Kidney (tissue), 14 donors: ENCODE results near the gene CBFB. TPM values are rescaled to one million over a fixed set of nuclear protein-coding genes. Genes with fewer than 3 reads are reported as not detected.

ENCODE experiments used
- DNase-seq, 5 donors: peaks; one replicate each; pipeline ENCODE4 v3.0.0-alpha.2; 2013 to 2020
- FAIRE-seq: peaks from 2 replicates; lab custom pipeline; 2012; peaks lifted over from hg19 to GRCh38; lab: Jason Lieb, UNC
- H3K27ac ChIP-seq, 2 donors: one replicate each; pipeline ENCODE4 v1.7.0; 2013; ENCODE audit warnings: low read depth in 2 of 2, low read length in 2 of 2, inconsistent platforms in 1 of 2
- H3K27me3 ChIP-seq: one replicate; pipeline ENCODE4 v1.7.1; 2013; ENCODE audit warnings: low read length, inconsistent platforms; ENCODE audit not compliant: control insufficient read depth, insufficient read depth
- H3K36me3 ChIP-seq, 3 donors: one replicate each; pipeline versions ENCODE4 v1.7.0 to v1.7.1; 2013; ENCODE audit warnings: low read length in 3 of 3, control low read depth in 1 of 3, inconsistent platforms in 1 of 3; ENCODE audit not compliant: insufficient read depth in 3 of 3, control insufficient read depth in 2 of 3
- H3K4me1 ChIP-seq, 3 donors: one replicate each; pipeline versions ENCODE4 v1.7.0 to v1.7.1; 2013; ENCODE audit warnings: low read length in 3 of 3, inconsistent platforms in 1 of 3, low read depth in 1 of 3; ENCODE audit not compliant: control insufficient read depth in 2 of 3, insufficient read depth in 2 of 3
- H3K4me3 ChIP-seq, 3 donors: one replicate each; pipeline versions ENCODE4 v1.7.0 to v1.8.1; 2013; ENCODE audit warnings: low read length in 3 of 3, control low read depth in 1 of 3, inconsistent platforms in 1 of 3
- H3K9ac ChIP-seq, 3 donors: one replicate each; pipeline versions ENCODE4 v1.7.0 to v1.7.1; 2013; ENCODE audit warnings: low read length in 3 of 3, control low read depth in 1 of 3, inconsistent platforms in 1 of 3
- H3K9me3 ChIP-seq, 3 donors: one replicate each; pipeline versions ENCODE4 v1.7.0 to v1.7.1; 2013; ENCODE audit warnings: low read length in 3 of 3, control low read depth in 1 of 3, inconsistent platforms in 1 of 3; ENCODE audit not compliant: control insufficient read depth in 2 of 3, insufficient read depth in 1 of 3
- CTCF ChIP-seq: IDR thresholded peaks from 3 replicates; pipeline ENCODE4 v1.5.1; 2012; ENCODE audit warnings: mild to moderate bottlenecking, moderate library complexity, borderline replicate concordance; ENCODE audit not compliant: insufficient read depth; ENCODE audit errors: extremely low read depth
- intact Hi-C: fragments of 100-400 bp; cut with DNase I; formaldehyde crosslinking; loops from one replicate; pipeline ENCODE4 v1.11.1; 2022
- polyA plus RNA-seq: library from polyadenylated mRNA; stranded (reverse); fragments of 350-450 nt; fragmentation: Illumina TruSeq; extraction: RNeasy Lipid Tissue Mini Kit (QIAGEN cat#74804); gene quantifications from one replicate; pipeline ENCODE4 v1.2.3, GENCODE V29; 2014; ENCODE audit warnings: low read depth, low replicate concordance; ENCODE audit not compliant: insufficient read depth
- total RNA-seq: library from RNA; stranded (reverse); fragmentation: NEBNext Ultra II Directional; extraction: Animal tissue kit (Norgen Biotek cat#: 25700); gene quantifications from one replicate; pipeline ENCODE4 v1.2.1, GENCODE V29; 2021
- donor health status: control.
- donor health status: control.
- donor health status: control.
- donor health status: control.
- donor health status: control.
- donor health status: DM: yes; HTN: yes; CAD: no.
- donor health status: Normal renal cell carcinoma (clear cell type).

Gene CBFB
- total and polyA plus RNA-seq, 2 donors from 2014 or later = 9.7 to 57.3 TPM

GRCh38 chr16:67017810-67018488 lies 11.0 kb upstream of the CBFB start:
- no peaks in the 10 kb centered on the region for H3K9me3 ChIP-seq
- FAIRE-seq (no peak), DNase-seq (peak in 4 of 5 donors; percentile 90 to 94 (median 93))
- no peak overlapping the region for H3K4me3 ChIP-seq
- no peak overlapping the region for H3K27ac ChIP-seq
- intact Hi-C loops = no loop called here
- no peaks in the 10 kb centered on the region for H3K36me3 ChIP-seq
- no peak overlapping the region for H3K9ac ChIP-seq
- peaks cover 0 to 8% (median 0%) of the 10 kb centered on the region in 3 donors for H3K4me1 ChIP-seq
- no peaks in the 10 kb centered on the region for H3K27me3 ChIP-seq
- peak; percentile 70 for TF ChIP-seq CTCF

- Histone ChIP-seq H3K36me3 (no peaks in the 10 kb centered on the region), H3K9me3 (no peaks in the 10 kb centered on the region), H3K27me3 (no peaks in the 10 kb centered on the region), H3K4me3 (no peak overlapping the region), H3K4me1 (peaks cover 0 to 3% (median 0%) of the 10 kb centered on the region in 3 donors), H3K9ac (no peak overlapping the region), H3K27ac (no peak overlapping the region)
- no peak for FAIRE-seq
- no peak for TF ChIP-seq CTCF
- DNase-seq = peak in 1 of 5 donors; percentile 11
- intact Hi-C loops = no loop called here
Observed at GRCh38 chr16:67019171-67019570, 9.8 kb upstream of the CBFB start.

- Histone ChIP-seq H3K27me3 (no peaks in the 10 kb centered on the region), H3K27ac (no peak overlapping the region), H3K4me3 (no peak overlapping the region), H3K4me1 (peaks cover 0 to 3% (median 0%) of the 10 kb centered on the region in 3 donors), H3K9ac (no peak overlapping the region), H3K9me3 (no peaks in the 10 kb centered on the region), H3K36me3 (no peaks in the 10 kb centered on the region)
- intact Hi-C loops = no loop called here
- no peak for FAIRE-seq
- no peak for TF ChIP-seq CTCF
- DNase-seq = no peak
Observed at GRCh38 chr16:67021321-67021720, 7.6 kb upstream of the CBFB start.
